HUES64 (cell line): ENCODE measurements around the gene EFNA1.
"Not testable (repeated sequence)": the region's sequence is repeated elsewhere in the genome, so short reads cannot be mapped to it uniquely, and the experiment has no call there.

Source experiments
- H3K27ac ChIP-seq: 2 replicates; pipeline ENCODE4 v1.7.0; 2013; ENCODE audit warnings: low read depth, low read length, inconsistent platforms
- H3K27me3 ChIP-seq: 2 replicates; pipeline ENCODE4 v1.6.1; 2013; ENCODE audit warnings: mild to moderate bottlenecking, low read length; ENCODE audit not compliant: insufficient read depth
- H3K36me3 ChIP-seq: 2 replicates; pipeline ENCODE4 v1.6.1; 2013; ENCODE audit warnings: mild to moderate bottlenecking, low read length; ENCODE audit not compliant: insufficient read depth
- H3K4me1 ChIP-seq: 2 replicates; pipeline ENCODE4 v1.6.1; 2013; ENCODE audit warnings: mild to moderate bottlenecking, low read length, moderate library complexity; ENCODE audit not compliant: insufficient read depth
- H3K4me3 ChIP-seq: 2 replicates; pipeline ENCODE4 v1.5.1; 2013; ENCODE audit warnings: mild to moderate bottlenecking, low read length, moderate library complexity
- H3K9ac ChIP-seq: 2 replicates; pipeline ENCODE4 v1.6.1; 2013; ENCODE audit warnings: mild to moderate bottlenecking, low read depth, low read length
- H3K9me3 ChIP-seq: 2 replicates; pipeline ENCODE4 v1.6.1; 2013; ENCODE audit warnings: low read depth, low read length; ENCODE audit not compliant: insufficient read depth
- WGBS: fragments of 150-250, 120-280 bp; methylation state at CpG from one replicate; pipeline ENCODE4 v1.1.7; 2013; ENCODE audit warnings: missing lambda C conversion rate; 5-methylcytosine and 5-hydroxymethylcytosine counted together

Gene EFNA1

DNA sequence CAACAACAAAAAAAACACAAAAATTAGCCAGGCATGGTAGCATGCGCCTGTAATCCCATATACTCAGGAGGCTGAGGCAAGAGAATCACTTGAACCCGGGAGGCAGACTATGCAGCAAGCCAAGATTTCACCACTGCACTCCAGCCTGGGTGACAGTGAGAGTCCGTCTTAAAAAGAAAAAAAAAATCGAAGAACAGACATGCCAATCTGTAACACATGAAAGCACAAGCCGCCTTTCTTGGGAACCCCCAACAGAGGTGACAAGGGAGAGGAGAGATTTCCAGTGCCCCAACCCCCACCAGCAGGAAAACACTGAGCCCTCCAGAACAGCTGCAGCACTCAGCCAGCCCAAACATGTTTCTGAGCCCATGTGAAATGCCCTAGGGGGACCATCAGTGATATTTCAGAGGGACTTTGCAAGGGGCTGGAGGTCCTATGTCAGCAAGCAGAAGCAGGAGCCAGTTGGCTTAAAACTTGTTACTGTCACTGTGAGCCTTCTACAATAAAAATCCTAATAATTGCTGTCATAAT lies 14.2 kb upstream of the EFNA1 start:
- Histone ChIP-seq H3K27ac (no peak overlapping the region), H3K36me3 (no peaks in the 10 kb centered on the region), H3K4me1 (no peaks in the 10 kb centered on the region), H3K4me3 (no peak overlapping the region), H3K9ac (no peak overlapping the region), H3K27me3 (no peaks in the 10 kb centered on the region), H3K9me3 (no peaks in the 10 kb centered on the region)
- 73% methylated on average over 5 of the region's 5 CpGs for WGBS

- Histone ChIP-seq H3K27ac (no peak overlapping the region), H3K27me3 (peaks cover 5% of the 10 kb centered on the region; the same call in 1 of the 2 replicates), H3K9me3 (no peaks in the 10 kb centered on the region), H3K9ac (no peak overlapping the region), H3K4me3 (no peak overlapping the region), H3K36me3 (no peaks in the 10 kb centered on the region), H3K4me1 (no peaks in the 10 kb centered on the region)
- 85% methylated on average over 5 of the region's 5 CpGs for WGBS
Measured at GRCh38 chr1:155116113-155116764, 11.4 kb upstream of the EFNA1 start.

- no peak overlapping the region for H3K9ac ChIP-seq
- 78% methylated on average over 4 of the region's 4 CpGs for WGBS
- H3K27ac ChIP-seq: no peak overlapping the region
- no peaks in the 10 kb centered on the region for H3K36me3 ChIP-seq
- H3K4me1 ChIP-seq: no peaks in the 10 kb centered on the region
- no peak overlapping the region for H3K4me3 ChIP-seq
- H3K27me3 ChIP-seq: peaks cover 8% of the 10 kb centered on the region; the same call in 1 of the 2 replicates
- no peaks in the 10 kb centered on the region for H3K9me3 ChIP-seq
Measured at GRCh38 chr1:155117610-155118009, 10.1 kb upstream of the EFNA1 start.

GRCh38 chr1:155118090-155118489 lies 9.6 kb upstream of the EFNA1 start:
- WGBS: 91% methylated on average over 7 of the region's 7 CpGs
- not testable (repeated sequence) for H3K36me3 ChIP-seq, H3K9me3 ChIP-seq, H3K9ac ChIP-seq, H3K27ac ChIP-seq, H3K4me1 ChIP-seq, H3K27me3 ChIP-seq, H3K4me3 ChIP-seq

DNA sequence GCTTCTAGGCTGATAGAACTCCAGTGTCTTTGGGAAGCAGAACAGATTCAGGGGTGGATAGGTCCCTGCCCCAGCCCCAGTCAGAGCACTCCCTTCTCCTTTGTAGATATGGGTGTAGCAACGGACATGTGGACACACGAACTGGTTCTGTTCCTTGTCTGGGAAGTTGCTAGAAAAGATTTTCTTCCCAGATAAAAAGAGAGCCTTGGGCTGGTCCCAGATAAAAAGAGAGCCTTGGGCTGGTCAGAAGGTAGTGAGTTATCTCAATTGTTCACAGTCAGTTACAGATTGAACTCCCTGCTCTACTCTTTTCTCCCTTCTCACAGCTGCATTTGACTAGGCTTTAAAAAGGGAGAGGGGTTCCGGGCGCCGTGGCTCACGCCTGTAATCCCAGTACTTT lies 7.4 kb upstream of the EFNA1 start:
- Histone ChIP-seq H3K36me3 (no peaks in the 10 kb centered on the region), H3K9me3 (no peaks in the 10 kb centered on the region), H3K4me3 (no peak overlapping the region), H3K4me1 (peaks cover 10% of the 10 kb centered on the region), H3K27ac (no peak overlapping the region), H3K27me3 (peaks cover 25% of the 10 kb centered on the region), H3K9ac (no peak overlapping the region)
- 84% methylated on average over 6 of the region's 6 CpGs for WGBS

DNA sequence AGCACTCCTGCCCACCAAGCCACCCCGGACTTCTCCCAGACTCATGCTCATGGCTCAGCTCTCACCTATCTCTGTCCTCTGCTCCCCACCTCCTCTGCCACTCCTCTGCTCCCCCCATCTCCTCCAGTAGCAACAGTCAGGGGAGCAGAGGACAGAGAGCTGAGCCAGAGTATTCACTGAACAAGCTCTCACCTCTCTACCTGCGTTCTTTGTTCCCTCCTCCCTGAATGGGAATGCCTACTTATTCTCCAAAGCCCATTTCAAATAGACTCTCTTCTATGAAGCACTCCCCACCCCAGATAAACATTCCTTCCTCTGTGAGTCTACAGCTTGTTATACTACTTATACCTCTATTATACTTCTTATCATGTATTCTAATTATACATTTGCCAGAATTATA lies 6.4 kb upstream of the EFNA1 start:
- no peak overlapping the region for H3K9ac ChIP-seq
- H3K27ac ChIP-seq: no peak overlapping the region
- peaks cover 35% of the 10 kb centered on the region for H3K27me3 ChIP-seq
- no peaks in the 10 kb centered on the region for H3K36me3 ChIP-seq
- 87% methylated on average over 2 of the region's 2 CpGs for WGBS
- peaks cover 17% of the 10 kb centered on the region for H3K4me1 ChIP-seq
- no peak overlapping the region for H3K4me3 ChIP-seq
- H3K9me3 ChIP-seq: no peaks in the 10 kb centered on the region

GRCh38 chr1:155122308-155122707 lies 5.4 kb upstream of the EFNA1 start:
- Histone ChIP-seq H3K27ac (no peak overlapping the region), H3K4me1 (peaks cover 21% of the 10 kb centered on the region), H3K36me3 (no peaks in the 10 kb centered on the region), H3K4me3 (no peak overlapping the region), H3K9me3 (no peaks in the 10 kb centered on the region), H3K9ac (no peak overlapping the region), H3K27me3 (peaks cover 46% of the 10 kb centered on the region)
- 83% methylated on average over 2 of the region's 2 CpGs for WGBS

GRCh38 chr1:155123801-155124200 lies 3.9 kb upstream of the EFNA1 start:
- Histone ChIP-seq H3K4me3 (no peak overlapping the region), H3K27ac (no peak overlapping the region), H3K9ac (no peak overlapping the region), H3K4me1 (peaks cover 31% of the 10 kb centered on the region), H3K9me3 (no peaks in the 10 kb centered on the region), H3K27me3 (peaks cover 60% of the 10 kb centered on the region), H3K36me3 (no peaks in the 10 kb centered on the region)
- 81% methylated on average over 3 of the region's 4 CpGs for WGBS

DNA sequence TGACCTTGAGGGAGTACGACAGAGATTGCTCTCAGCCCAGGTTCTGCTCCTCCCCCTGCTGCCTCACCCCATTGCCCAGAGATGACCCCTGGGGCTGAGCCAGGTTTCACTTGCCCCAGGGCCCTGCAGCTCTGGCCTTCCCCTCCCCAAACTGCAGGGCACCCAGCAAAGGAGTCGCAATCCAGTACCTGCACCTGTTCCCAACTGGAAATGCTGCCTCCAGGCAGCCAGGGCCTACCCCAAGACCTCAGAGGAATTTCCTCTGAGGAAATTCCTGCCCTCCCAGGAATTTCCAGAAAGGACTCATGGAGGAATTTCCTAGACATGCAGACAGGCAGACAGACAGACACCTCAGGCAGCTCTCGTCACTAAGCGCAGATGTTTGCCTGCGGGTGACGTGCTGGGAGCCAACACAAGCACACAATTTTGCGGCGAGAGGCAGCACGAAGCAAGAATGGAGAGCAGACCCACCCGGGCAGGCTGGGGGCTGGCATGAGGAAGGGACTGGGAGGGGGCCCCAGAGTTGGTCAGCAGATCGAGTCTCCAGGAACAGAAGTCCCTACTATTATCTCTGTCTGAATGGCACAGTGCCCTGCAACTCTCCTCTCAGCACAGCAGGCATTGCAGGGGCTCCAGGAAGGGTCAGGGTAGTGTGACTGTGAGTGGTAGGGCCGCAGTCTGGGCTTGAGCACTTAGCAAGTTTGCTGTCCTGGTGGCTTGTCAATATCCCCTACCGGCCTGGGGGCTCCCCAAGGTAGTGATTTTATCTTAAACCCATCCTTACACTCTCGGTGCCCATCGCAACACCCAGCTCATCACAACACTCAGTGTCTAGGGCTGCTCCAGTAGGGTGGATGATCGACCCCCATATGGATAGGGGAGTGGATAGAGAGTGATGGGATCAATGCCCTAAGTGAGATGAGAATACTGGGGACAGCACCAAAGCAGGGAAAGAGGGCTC lies 2.9 kb upstream of the EFNA1 start:
- Histone ChIP-seq H3K9me3 (no peaks in the 10 kb centered on the region), H3K36me3 (no peaks in the 10 kb centered on the region), H3K27ac (no peak overlapping the region), H3K27me3 (peaks cover 70% of the 10 kb centered on the region), H3K9ac (no peak overlapping the region), H3K4me3 (no peak overlapping the region), H3K4me1 (peaks cover 41% of the 10 kb centered on the region)
- 41% methylated on average over 16 of the region's 16 CpGs for WGBS

GRCh38 chr1:155125511-155125945 lies 2.1 kb upstream of the EFNA1 start:
- Histone ChIP-seq H3K36me3 (no peaks in the 10 kb centered on the region), H3K9ac (no peak overlapping the region), H3K4me3 (peak overlapping the region; percentile 64), H3K4me1 (peaks cover 47% of the 10 kb centered on the region), H3K9me3 (no peaks in the 10 kb centered on the region), H3K27ac (no peak overlapping the region), H3K27me3 (peaks cover 65% of the 10 kb centered on the region)
- 29% methylated on average over 11 of the region's 11 CpGs for WGBS

GRCh38 chr1:155125946-155126555 lies 1.6 kb upstream of the EFNA1 start:
- peaks cover 52% of the 10 kb centered on the region for H3K4me1 ChIP-seq
- peak overlapping the region; percentile 64 for H3K4me3 ChIP-seq
- peaks cover 65% of the 10 kb centered on the region for H3K27me3 ChIP-seq
- no peaks in the 10 kb centered on the region for H3K36me3 ChIP-seq
- H3K9ac ChIP-seq: peak overlapping the region; percentile 22; the same call in 1 of the 2 replicates
- no peak overlapping the region for H3K27ac ChIP-seq
- WGBS: 3% methylated on average over 53 of the region's 53 CpGs
- H3K9me3 ChIP-seq: no peaks in the 10 kb centered on the region
